Right cardiac atrium (tissue), 5 donors: ENCODE data around the gene CPT1B. TPM values are rescaled to one million over a fixed set of nuclear protein-coding genes. Genes with fewer than 3 reads are reported as not detected.

Experiments used
- ATAC-seq, 2 donors: fragments of 200-7000 bp; cut with Tn5 transposase; one replicate each; pipeline versions ENCODE4 v1.8.0 to v1.9.1; 2020; ENCODE audit warnings: moderate library complexity in 2 of 2, mild to moderate bottlenecking in 1 of 2
- DNase-seq, 3 donors: peaks; one replicate each; pipeline ENCODE4 v3.0.0-alpha.2; 2020
- H3K27ac ChIP-seq: one replicate; pipeline ENCODE4 v1.5.1; 2013; ENCODE audit warnings: mild to moderate bottlenecking, low read length, control low read depth, moderate library complexity
- H3K27me3 ChIP-seq: one replicate; pipeline ENCODE4 v1.6.1; 2013; ENCODE audit not compliant: control insufficient read depth, insufficient read depth
- H3K4me1 ChIP-seq: one replicate; pipeline ENCODE4 v1.6.1; 2013; ENCODE audit warnings: low read length; ENCODE audit not compliant: control insufficient read depth, insufficient read depth
- H3K4me3 ChIP-seq: one replicate; pipeline ENCODE4 v1.5.1; 2013; ENCODE audit warnings: low read length, control low read depth
- H3K9me3 ChIP-seq: one replicate; pipeline ENCODE4 v1.6.1; 2013; ENCODE audit warnings: low read length; ENCODE audit not compliant: control insufficient read depth
- WGBS: extraction: QIAGEN DNeasy Blood & Tissue Kit; methylation state at CpG from one replicate; pipeline ENCODE4 v1.1.7; 2013; 5-methylcytosine and 5-hydroxymethylcytosine counted together
- intact Hi-C, 4 donors: fragments of 100-400 bp; cut with DNase I; formaldehyde crosslinking; loops; one replicate each; pipeline versions ENCODE4 v1.11.0 to v1.14.0; 2022 to 2023
- polyA plus RNA-seq: library from polyadenylated mRNA; stranded (reverse); fragments of 200-250 nt; gene quantifications from one replicate; pipeline ENCODE4 v1.2.3, GENCODE V29; 2013
- total RNA-seq, 4 donors: library from RNA; stranded (reverse); fragmentation: NEBNext Ultra II Directional; extraction: Animal tissue kit (Norgen Biotek cat#: 25700); gene quantifications; one replicate each; pipeline ENCODE4 v1.2.1, GENCODE V29; 2021
- donor health status: healthy with polysubstance abuse.
- donor health status: DM: no; HTN: yes; CAD: no.
- donor health status: DM: no; HTN: no; CAD: no.
- donor health status: DM: no; HTN: yes; CAD: no; lungs with severe emphysema.
- donor health status: DM: yes; HTN: yes; CAD: no.

CPT1B gene
- total and polyA plus RNA-seq, 5 donors: 217 to 290 (median 237) TPM

DNA sequence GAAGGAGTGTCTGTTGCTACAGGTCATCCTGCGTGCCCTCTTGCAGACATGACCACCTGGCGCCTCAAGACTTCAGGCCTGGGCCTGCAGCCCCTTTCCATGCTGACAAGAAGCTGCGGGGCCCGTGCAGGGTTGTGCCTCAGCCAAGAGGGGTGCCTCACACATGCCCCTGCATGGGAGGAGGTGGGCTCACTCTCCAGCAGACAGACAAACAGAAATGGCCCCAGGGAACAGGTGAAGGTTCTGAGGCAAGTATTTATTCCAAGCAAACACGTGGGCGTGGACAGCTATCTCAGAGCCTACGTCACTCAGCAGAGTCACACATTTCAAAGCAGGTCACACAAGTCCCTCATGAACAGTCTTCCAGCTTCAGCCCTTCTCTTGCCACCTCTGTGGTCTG lies 9.6 kb downstream of the CPT1B start:
- intact Hi-C loops: no loop called here
- DNase-seq (peak in 2 of 3 donors; percentile 14 to 49), ATAC-seq (no peak)
- no peaks in the 10 kb centered on the region for H3K27me3 ChIP-seq
- no peak overlapping the region for H3K27ac ChIP-seq
- no peaks in the 10 kb centered on the region for H3K9me3 ChIP-seq
- H3K4me1 ChIP-seq: peaks cover under 1% of the 10 kb centered on the region
- H3K4me3 ChIP-seq: no peak overlapping the region
- WGBS: 77% methylated on average over 7 of the region's 7 CpGs

DNA sequence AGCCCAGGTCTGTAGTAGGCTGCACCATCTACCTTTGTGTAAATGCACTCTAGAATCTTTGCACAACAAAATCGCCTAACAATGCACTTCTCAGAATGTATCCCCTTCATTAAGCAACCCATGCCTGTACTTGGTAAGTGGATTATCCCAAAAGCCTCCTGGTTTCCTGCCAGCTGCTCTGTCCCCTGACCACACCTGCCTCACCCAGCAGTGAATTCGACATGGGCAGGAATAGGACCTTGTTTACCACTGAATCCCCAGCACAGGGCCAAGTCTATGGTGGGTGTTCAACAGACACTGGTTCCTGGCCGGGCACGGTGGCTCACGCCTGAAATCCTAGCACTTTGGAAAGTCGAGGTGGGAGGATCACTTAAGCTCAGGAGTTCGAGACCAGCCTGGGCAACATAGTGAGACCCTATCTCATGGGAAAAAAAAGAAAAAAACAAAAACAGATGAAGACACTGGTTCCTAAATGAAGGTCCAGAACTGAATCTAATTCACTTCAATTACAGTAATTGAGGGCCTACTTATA lies 10.4 kb downstream of the CPT1B start:
- 92% methylated on average over 7 of the region's 7 CpGs for WGBS
- DNase-seq (no peak), ATAC-seq (no peak)
- Histone ChIP-seq H3K4me1 (peaks cover 3% of the 10 kb centered on the region), H3K9me3 (no peaks in the 10 kb centered on the region), H3K4me3 (no peak overlapping the region), H3K27ac (no peak overlapping the region), H3K27me3 (no peaks in the 10 kb centered on the region)
- intact Hi-C loops: no loop called here

DNA sequence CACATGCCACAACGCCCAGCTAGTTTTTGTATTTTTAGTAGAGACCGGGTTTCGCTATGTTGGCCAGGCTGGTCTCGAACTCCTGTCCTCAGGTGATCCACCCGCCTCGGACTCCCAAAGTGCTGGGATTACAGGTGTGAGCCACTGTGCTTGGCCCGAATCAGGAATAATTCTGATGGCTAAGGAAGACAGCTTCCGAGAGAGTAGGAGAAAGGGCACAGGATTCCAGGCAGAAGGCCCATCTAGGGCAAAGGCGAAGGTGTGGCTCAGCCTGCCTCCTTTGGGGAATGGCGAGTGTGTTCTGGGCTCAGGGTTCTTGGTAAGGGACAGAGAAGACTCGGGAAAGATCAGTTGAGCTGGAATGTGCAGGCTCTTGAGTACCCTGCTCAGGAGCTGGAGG lies 13.9 kb downstream of the CPT1B start:
- DNase-seq (peak in 1 of 3 donors; percentile 18), ATAC-seq (no peak)
- H3K27ac ChIP-seq: peak overlapping the region; percentile 42
- H3K4me1 ChIP-seq: peaks cover 3% of the 10 kb centered on the region
- 90% methylated on average over 11 of the region's 11 CpGs for WGBS
- H3K9me3 ChIP-seq: no peaks in the 10 kb centered on the region
- no peak overlapping the region for H3K4me3 ChIP-seq
- intact Hi-C loops: no loop called here
- no peaks in the 10 kb centered on the region for H3K27me3 ChIP-seq

DNA sequence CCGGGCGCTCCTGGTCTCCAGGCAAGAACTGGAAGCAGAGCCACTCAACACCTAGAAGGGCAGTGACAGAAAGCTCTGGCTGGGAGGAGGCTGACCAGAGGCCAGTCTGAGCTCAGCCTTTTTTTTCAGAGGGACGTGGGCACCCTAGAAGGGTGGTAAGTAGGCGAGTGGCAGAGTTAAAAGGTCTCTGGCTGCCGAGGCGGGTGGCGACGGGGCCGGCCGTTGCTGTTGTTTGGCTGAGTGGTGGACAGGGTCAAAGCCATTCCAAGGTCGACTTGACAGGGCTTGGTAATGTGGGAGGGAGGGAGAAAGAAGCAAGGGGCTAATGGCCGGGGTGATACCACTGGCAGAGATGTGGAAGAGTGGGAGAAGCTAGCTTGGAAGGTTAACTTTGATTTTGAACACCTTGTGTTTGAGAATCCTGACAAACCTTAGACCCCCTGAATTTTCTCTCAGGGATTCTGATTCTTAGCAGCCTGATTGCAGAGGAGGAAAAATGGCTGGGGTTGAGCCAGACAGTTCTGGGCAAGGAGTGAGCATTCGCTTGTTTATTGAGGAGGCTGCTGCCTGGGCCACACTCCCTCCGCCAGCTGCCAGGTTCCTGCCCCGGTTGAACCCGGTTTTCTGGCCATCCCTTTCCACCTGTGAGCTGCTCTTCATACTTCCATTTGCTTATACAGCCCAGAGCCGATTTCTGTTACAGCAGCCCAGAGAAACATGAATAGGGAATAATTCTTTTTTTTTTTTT lies 14.6 kb downstream of the CPT1B start:
- peak in 1 of 3 donors; percentile 67 for DNase-seq
- Histone ChIP-seq H3K4me1 (peaks cover 3% of the 10 kb centered on the region), H3K4me3 (peak overlapping the region; percentile 74), H3K27ac (peak overlapping the region; percentile 91), H3K9me3 (no peaks in the 10 kb centered on the region), H3K27me3 (no peaks in the 10 kb centered on the region)
- peak in 1 of 2 donors; percentile 25 for ATAC-seq
- WGBS: 26% methylated on average over 17 of the region's 17 CpGs
- intact Hi-C loops: no loop called here

DNA sequence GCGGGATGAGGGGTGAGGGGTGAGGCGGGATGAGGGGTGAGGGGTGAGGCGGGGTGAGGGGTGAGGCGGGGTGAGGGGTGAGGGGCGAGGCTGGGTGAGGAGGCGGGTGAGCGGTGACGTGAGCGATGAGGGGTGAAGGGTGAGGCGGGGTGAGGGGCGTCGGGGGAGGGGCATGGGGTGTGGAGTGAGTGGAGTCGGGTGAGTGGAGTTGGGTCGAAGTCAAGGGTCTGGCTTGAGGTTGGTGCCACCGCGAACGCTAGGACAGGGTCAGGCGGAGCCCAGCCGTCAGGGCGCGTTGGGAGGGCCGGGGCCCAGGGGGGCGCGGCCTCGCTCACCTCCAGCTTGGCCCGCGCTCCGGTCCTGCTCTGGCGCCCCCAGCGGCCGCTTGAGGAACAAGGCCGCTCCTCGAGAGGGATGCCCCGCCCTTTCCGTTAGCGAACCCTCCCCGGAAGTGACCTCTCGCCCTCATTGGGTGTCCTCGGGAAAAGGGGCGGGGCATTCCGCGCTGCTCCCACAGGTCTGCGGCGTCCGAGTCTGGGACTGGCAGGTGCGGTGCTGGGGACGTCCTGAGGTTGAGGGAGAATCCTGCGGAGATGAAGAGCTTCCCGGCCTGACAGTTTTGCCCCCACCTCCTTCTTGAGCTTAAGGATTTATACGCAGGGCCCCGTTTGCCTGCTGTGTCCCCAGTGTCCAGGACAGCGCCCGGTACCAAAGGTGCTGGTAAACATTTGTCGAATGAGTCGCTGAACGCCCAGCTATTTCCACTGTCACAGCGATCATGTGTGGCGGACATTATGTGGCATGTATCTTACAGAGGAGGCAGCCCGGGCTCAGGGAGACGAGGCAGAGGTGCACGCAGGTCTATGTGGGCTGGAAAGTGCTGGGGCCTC lies 15.5 kb downstream of the CPT1B start, which contains the start of gene SYCE3:
TSS of gene SYCE3 (minus strand) at position 397 of the 890 bp plus-strand sequence. CDS start 6,514 bp downstream, outside the sequence.
- Histone ChIP-seq H3K4me3 (peak within 1 kb of the TSS; percentile 74), H3K27ac (peak within 1 kb of the TSS; percentile 91), H3K27me3 (no peaks in the 10 kb centered on the region), H3K9me3 (no peaks in the 10 kb centered on the region), H3K4me1 (peaks cover 3% of the 10 kb centered on the region)
- ATAC-seq (peak; percentile 95 to 97), DNase-seq (peak; percentile 97 to 99 (median 99))
- intact Hi-C loops: no loop called here
- 7% methylated on average over 60 of the region's 61 CpGs for WGBS

DNA sequence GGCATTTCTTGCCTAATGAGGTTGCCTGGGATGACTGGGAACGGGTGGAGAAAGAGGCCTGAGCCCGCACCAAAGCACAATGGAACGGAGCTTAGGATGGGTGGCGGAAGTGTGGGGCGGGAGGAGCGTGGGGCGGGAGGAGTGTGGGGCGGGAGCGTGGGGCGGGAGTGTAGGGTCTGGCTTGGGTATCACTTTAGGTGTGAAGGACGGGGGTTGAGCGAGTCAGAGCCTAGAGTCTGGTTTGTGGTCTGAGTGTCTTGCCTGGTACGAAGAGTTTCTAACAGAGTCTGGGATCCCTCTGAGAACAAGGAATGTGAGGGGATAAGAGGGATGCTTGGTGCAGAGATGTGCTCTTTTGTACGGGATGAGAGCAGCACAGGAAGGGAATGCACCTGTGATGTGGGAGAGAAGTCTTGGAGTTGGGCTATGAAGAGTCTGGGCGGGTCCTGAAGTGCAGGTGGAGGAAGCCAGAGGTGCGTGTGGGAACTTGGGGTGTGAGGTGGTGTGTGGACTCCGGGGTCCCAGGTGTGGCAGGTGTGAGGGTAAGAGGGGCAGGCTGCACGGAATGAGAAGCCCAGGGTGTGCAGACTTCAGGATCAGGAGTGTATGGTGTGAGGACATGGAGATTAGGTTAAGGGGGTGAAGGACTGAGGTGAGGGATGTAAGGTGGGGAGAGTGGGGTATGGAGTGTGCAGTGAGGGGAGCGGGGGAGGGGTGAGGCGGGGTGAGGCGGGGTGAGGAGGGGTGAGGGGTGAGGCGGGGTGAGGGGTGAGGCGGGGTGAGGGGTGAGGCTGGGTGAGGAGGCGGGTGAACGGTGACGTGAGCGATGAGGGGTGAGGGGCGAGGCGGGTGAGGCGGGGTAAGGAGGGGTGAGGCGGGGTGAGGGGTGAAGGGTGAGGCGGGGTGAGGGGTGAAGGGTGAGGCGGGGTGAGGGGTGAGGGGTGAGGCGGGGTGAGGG lies 16.5 kb downstream of the CPT1B start:
- intact Hi-C loops: no loop called here
- peaks cover 3% of the 10 kb centered on the region for H3K4me1 ChIP-seq
- no peak for ATAC-seq
- 77% methylated on average over 31 of the region's 34 CpGs for WGBS
- H3K27me3 ChIP-seq: no peaks in the 10 kb centered on the region
- no peak overlapping the region for H3K4me3 ChIP-seq
- no peak overlapping the region for H3K27ac ChIP-seq
- peak in 1 of 3 donors; percentile 74 for DNase-seq
- H3K9me3 ChIP-seq: no peaks in the 10 kb centered on the region

DNA sequence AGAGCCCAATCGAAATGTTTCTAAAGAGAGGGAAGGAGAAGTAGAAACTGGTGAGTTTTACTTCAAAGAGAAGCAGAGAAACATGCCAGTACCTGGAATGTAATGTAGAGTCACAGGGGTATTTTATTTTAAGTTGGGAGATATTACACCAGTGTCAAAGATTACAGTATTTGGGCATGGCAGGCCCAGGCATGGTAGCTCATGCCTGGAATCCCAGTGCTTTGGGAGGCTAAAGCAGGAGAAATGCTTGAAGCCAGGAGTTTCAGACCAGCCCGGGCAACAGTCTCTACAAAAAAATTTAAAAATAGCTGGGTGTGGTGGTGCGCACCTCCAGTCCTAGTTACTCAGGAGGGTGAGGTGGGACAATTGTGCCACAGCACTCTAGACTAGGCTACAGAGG lies 18.2 kb downstream of the CPT1B start:
- H3K4me3 ChIP-seq: no peak overlapping the region
- H3K27me3 ChIP-seq: no peaks in the 10 kb centered on the region
- no peak overlapping the region for H3K27ac ChIP-seq
- H3K4me1 ChIP-seq: peaks cover 3% of the 10 kb centered on the region
- intact Hi-C loops: no loop called here
- H3K9me3 ChIP-seq: no peaks in the 10 kb centered on the region
- 88% methylated on average over 3 of the region's 3 CpGs for WGBS
- DNase-seq: peak in 1 of 3 donors; percentile 3
- ATAC-seq: no peak

DNA sequence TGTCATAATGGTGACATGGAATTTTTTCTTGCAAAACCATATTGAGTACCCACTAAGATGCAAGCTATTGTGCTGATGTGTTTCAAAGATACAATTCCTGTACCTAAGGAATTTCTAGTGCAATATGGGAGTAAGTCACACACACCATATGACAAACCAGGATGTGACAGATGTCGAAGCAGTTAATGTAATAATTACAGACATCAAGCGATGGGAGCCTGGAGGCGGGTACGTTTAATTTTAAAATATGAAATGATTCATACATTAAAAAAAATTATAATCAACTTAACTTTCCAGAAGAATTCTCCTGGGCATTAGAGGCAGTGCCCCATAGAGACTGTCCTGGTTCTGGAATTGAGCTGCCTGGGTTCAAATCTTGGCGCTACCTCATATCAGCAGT lies 21.5 kb downstream of the CPT1B start:
- H3K9me3 ChIP-seq: no peaks in the 10 kb centered on the region
- no peak overlapping the region for H3K27ac ChIP-seq
- intact Hi-C loops: no loop called here
- no peak for DNase-seq
- no peaks in the 10 kb centered on the region for H3K4me1 ChIP-seq
- ATAC-seq: no peak
- H3K27me3 ChIP-seq: no peaks in the 10 kb centered on the region
- whole genome bisulfite sequencing: 83% methylated on average over 5 of the region's 5 CpGs
- no peak overlapping the region for H3K4me3 ChIP-seq

DNA sequence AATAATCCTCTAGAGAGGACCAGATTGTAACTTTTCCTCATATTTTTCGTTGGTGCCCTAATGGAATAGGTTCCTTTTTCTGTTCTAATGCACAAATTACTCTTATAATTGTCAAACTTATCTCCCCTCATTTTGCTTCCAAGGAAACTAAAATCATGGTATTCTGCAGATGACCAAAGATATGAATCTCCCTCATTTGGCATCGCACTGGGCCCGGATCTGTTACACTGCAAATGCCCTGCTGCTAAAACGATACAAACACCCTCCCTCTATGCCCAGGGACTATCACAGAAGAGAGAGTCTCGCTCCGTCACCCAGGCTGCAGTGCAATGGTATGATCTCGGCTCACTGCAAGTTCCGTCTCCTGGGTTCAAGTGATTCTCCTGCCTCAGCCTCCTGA lies 24.9 kb downstream of the CPT1B start:
- 80% methylated on average over 8 of the region's 8 CpGs for WGBS
- no peak overlapping the region for H3K27ac ChIP-seq
- DNase-seq: peak in 1 of 3 donors; percentile 7
- no peak for ATAC-seq
- intact Hi-C loops: no loop called here
- no peaks in the 10 kb centered on the region for H3K4me1 ChIP-seq
- no peaks in the 10 kb centered on the region for H3K9me3 ChIP-seq
- H3K4me3 ChIP-seq: no peak overlapping the region
- H3K27me3 ChIP-seq: no peaks in the 10 kb centered on the region

DNA sequence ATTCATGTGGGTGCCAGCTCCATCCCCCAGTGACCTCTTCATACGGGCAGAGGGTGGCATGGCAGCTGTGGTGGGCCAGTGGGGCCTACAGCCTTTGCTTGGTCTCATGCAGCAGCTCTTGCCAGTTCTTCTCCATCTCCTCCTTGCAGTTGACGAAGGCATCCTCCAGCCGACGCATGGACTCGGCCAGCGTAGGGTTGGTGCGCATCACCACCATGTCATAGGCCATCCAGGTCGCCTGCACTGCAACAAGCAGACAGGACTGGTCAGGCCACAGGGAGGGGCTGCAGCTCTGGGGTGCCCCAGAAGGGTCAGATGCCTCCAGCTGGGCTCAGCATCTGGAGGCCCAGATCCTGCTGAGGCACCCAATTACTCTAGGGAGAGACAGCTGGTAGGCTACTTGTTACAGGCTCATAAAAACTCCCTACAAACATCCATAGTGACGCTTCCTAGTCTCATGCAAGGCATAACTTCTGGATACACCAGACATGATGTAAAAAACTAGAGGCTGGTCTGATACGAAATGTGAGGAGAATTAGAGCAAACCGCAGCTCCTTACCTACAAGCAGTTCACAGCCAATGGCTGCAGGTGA lies 27.0 kb downstream of the CPT1B start:
- WGBS: 93% methylated on average over 11 of the region's 11 CpGs
- no peak for ATAC-seq

More for the DNA sequence above, 27.0 kb downstream of the CPT1B start:
- intact Hi-C loops: no loop called here
- no peak overlapping the region for H3K4me3 ChIP-seq
- H3K27me3 ChIP-seq: no peaks in the 10 kb centered on the region
- H3K9me3 ChIP-seq: no peaks in the 10 kb centered on the region
- no peak for DNase-seq
- H3K4me1 ChIP-seq: no peaks in the 10 kb centered on the region
- H3K27ac ChIP-seq: no peak overlapping the region
